ENCODE results near the gene NR2F2.

NR2F2 gene

DNA sequence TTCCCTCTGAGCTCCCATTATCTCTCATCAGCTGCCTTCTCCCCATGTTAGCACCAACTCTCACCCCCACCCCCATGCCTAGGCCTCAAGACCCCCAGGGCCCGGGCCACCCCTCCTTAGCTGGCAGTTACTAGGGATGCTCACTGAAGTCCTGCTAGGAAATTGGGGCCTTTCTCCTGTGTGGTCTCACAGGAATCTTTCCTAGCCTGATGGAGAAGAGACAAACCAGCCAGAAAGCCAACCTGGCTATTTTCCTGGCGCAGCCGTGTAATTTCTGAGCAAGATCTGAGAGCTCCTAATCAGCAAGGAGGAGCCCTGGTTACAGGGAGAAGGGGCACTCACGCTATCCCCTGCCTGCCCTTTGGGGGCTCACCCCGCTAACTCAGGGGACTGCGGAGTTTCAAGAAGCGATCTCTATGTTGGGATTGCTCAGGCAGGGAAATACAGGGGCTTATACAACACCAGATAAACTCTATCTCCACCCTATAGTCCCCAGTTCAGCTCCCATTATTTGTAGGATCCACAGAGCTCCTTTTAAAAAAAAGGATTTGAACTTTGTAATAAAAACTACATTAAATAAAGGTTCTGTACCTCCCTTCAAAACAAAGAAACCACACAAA lies 25.2 kb downstream of the NR2F2 start:
- no peak for DNase-seq

GRCh38 chr15:96356494-96357455 lies 26.3 kb downstream of the NR2F2 start:
- peak; percentile 28 for DNase-seq

DNA sequence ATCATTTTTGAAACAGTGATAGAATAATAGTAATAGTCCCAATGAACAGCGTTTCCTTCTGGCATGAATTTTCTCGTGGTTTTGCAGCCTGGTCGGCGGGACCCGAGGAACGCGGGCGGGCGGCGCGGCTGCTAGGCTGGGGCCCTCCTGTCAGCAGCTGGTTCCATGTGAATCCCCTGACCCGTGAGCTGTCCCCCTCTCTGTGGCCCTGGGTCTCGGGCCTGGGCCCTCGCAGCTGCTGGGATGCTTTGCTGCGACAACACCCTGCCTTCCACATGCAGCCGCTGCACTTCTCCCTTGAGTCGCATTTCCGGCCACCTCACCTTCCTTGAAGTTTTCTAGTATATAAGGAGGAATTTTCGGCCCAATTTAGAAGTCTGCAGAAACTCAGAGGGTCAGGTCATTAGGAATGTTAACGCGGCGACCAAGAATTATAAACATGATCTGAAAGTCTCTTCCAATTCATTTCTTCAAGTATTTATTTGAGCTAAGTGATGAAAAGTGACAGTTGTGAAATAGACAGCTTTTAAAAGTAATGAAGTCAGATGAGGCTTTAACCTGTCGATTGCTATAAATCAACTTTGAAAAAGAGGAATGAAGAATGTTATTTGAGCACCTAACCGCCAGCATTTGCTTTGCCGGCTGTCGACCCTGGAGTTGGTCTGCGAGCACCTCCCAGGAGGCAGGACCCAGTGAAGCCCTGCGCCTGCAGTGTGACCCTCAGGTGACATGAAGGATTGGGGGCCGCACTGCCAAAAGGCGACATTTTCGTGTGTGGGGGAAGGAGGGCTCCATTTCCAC lies 27.7 kb downstream of the NR2F2 start:
- no peak for DNase-seq

- DNase-seq, result no peak
Observed at GRCh38 chr15:96358821-96359615, 28.5 kb downstream of the NR2F2 start.

DNA sequence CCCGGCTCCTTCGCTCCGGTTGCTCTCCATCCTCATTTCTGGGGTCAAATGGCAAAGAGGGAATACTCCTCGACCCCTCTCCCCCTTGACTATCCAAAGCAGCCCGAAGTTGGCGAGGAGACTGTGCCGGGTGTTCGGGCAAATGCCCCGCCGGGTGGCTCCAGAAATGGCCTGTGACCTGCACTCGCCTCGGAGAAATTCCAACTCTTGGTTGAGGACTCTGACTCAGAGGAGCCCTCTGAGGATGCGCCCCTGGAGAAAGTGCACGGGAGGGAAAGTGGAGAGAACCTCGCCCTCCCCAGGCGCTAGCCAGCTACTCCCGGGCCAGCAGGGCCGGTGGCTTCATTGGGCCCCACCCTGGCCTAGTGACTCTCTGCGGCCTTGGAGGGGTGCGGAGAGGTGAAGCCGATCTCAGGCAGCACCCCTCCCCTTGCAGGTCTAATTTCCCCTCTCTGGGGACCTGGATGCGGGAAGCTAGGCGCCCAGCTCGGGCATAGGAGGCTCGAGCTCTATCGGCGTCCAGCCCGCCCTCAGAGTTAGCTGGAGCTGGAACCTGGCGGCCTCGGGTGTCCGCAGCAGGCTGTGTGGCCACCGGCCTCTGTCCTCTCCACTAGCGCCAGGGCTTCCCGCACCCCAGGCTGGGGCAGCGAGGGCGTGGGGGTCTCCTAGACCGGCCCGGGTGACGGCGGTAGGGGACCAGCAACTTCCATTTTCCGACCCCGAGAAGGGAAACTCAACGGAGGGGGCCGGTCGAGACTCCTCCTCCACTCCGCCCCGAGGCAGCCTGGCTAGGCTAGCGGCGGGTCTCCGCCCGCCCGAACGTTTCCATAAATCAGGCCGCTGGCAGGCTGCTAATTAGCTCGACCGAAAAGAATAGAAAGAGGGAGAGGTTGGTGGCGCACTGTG lies 29.4 kb downstream of the NR2F2 start:
- no peak for DNase-seq

DNA sequence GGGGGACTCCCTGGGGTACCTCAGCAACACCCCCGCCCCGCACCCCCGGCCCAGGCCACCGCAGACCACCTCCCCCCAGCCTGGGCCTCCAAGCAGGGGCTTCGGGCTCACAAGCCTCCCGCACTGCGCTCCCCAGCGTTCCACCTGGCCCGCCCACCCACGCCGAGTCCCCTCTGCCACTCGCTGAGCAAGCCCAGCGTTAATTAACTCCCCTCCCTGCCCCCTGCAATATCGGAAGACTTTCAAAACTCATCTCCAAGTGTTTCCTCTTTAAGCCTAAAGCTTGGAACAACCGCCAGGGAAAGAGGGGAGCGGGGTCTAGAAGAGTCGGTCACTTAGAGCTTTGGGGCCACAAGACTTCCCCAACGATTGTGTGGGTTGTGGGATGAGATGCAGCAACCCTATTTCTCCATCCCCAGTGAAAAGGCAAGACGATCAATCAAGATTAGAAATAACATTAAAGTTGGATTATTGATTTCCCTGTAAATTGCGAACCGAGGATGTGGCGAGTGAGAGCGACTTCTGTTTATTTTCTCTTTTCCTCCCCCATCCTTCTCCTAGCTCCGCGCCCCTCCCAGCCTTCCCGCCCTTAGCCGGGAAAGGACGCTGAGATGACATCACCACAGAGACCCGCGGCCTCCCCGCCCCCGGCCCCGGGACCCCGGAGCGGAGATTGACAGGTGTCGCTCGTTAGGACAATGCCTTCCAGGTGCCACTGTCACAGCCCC lies 30.2 kb downstream of the NR2F2 start:
- no peak for DNase-seq

- DNase-seq, result peak; percentile 82
Observed at GRCh38 chr15:96361309-96362010, 31.0 kb downstream of the NR2F2 start.

GRCh38 chr15:96362011-96362754 lies 31.7 kb downstream of the NR2F2 start:
- no peak for DNase-seq

GRCh38 chr15:96362755-96363651 lies 32.5 kb downstream of the NR2F2 start:
- DNase-seq, result no peak

DNA sequence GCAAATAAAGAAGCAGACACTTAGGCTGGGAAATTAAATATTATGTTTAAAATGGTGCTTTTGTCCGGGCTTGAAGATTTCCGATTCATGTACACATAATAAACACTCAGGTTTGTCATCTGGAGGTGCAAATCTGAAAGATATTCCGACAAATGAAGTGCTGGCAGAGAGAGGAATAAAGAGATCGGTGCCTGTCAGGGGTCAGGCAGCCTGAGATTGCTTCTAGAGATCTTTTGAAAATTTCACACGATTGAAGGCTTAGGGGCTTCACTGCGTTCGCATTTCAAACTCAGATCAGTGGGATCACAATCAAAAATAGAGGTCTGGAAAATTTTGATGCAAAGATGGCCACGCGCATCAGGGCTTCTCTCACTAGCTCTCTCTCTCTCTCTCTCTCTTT lies 33.2 kb downstream of the NR2F2 start:
- no peak for DNase-seq

- no peak for DNase-seq
Observed at GRCh38 chr15:96365781-96366525, 35.5 kb downstream of the NR2F2 start.

- DNase-seq, result no peak
Observed at GRCh38 chr15:96366526-96366877, 36.0 kb downstream of the NR2F2 start.

- DNase-seq, result no peak
Observed at GRCh38 chr15:96367311-96368200, 37.1 kb downstream of the NR2F2 start.

GRCh38 chr15:96369351-96369750 lies 38.9 kb downstream of the NR2F2 start:
- no peak for DNase-seq

- no peak for DNase-seq
Observed at GRCh38 chr15:96369825-96370621, 39.5 kb downstream of the NR2F2 start.

- DNase-seq, result no peak
Observed at GRCh38 chr15:96372554-96372953, 42.1 kb downstream of the NR2F2 start.
